ENCODE measurements around the gene CACNG6. TPM values are rescaled to one million over a fixed set of nuclear protein-coding genes. Genes with fewer than 3 reads are reported as not detected.
"Not testable (repeated sequence)": the region's sequence is repeated elsewhere in the genome, so short reads cannot be mapped to it uniquely, and the experiment has no call there.

CACNG6 gene
- 1 to 10 TPM in 2 of 4 donors, under 1 TPM in 2; 0.79 to 1.4 (median 1.1) TPM for polyA plus RNA-seq (ENCODE audit: insufficient read length in 4 of 4)

- no peak for DNase-seq (ENCODE audit: low read depth in 4 of 4, low spot score in 2 of 4)
Observed at GRCh38 chr19:53991224-53992113, at the start of gene CACNG6. TSS of gene CACNG6 (plus strand) at chr19:53991637. CDS start at chr19:53992878, 1,241 bp downstream.

- no peak for DNase-seq (ENCODE audit: low read depth in 4 of 4, low spot score in 2 of 4)
Observed at GRCh38 chr19:53942001-53942786, 49.2 kb upstream of the CACNG6 start.

- DNase-seq (ENCODE audit: low read depth in 4 of 4, low spot score in 2 of 4), result no peak
Observed at GRCh38 chr19:53944416-53944815, 47.0 kb upstream of the CACNG6 start.

GRCh38 chr19:53944933-53945332 is 46.5 kb upstream of the CACNG6 start:
- no peak for DNase-seq (ENCODE audit: low read depth in 4 of 4, low spot score in 2 of 4)

GRCh38 chr19:53945441-53945840 is 46.0 kb upstream of the CACNG6 start:
- DNase-seq (ENCODE audit: low read depth in 4 of 4, low spot score in 2 of 4), result no peak

GRCh38 chr19:53945998-53946397 is 45.4 kb upstream of the CACNG6 start:
- DNase-seq (ENCODE audit: low read depth in 4 of 4, low spot score in 2 of 4), result no peak

GRCh38 chr19:53947624-53948023 is 43.8 kb upstream of the CACNG6 start:
- no peak for DNase-seq (ENCODE audit: low read depth in 4 of 4, low spot score in 2 of 4)

- DNase-seq (ENCODE audit: low read depth in 4 of 4, low spot score in 2 of 4), result not testable (repeated sequence)
Observed at GRCh38 chr19:53948611-53949010, 42.8 kb upstream of the CACNG6 start.

GRCh38 chr19:53951436-53951835 is 40.0 kb upstream of the CACNG6 start:
- DNase-seq (ENCODE audit: low read depth in 4 of 4, low spot score in 2 of 4), result no peak

GRCh38 chr19:53951947-53952346 is 39.5 kb upstream of the CACNG6 start:
- no peak for DNase-seq (ENCODE audit: low read depth in 4 of 4, low spot score in 2 of 4)

GRCh38 chr19:53953383-53953782 is 38.1 kb upstream of the CACNG6 start:
- no peak for DNase-seq (ENCODE audit: low read depth in 4 of 4, low spot score in 2 of 4)

GRCh38 chr19:53957448-53958167 is 33.8 kb upstream of the CACNG6 start:
- DNase-seq (ENCODE audit: low read depth in 4 of 4, low spot score in 2 of 4), result no peak

GRCh38 chr19:53958168-53958571 is 33.3 kb upstream of the CACNG6 start:
- no peak for DNase-seq (ENCODE audit: low read depth in 4 of 4, low spot score in 2 of 4)

- DNase-seq (ENCODE audit: low read depth in 4 of 4, low spot score in 2 of 4), result no peak
Observed at GRCh38 chr19:53958823-53959757, 32.3 kb upstream of the CACNG6 start.

GRCh38 chr19:53960187-53960586 is 31.2 kb upstream of the CACNG6 start:
- DNase-seq (ENCODE audit: low read depth in 4 of 4, low spot score in 2 of 4), result no peak

- no peak for DNase-seq (ENCODE audit: low read depth in 4 of 4, low spot score in 2 of 4)
Observed at GRCh38 chr19:53960886-53961285, 30.6 kb upstream of the CACNG6 start.

- DNase-seq (ENCODE audit: low read depth in 4 of 4, low spot score in 2 of 4), result no peak
Observed at GRCh38 chr19:53961523-53962356, 29.7 kb upstream of the CACNG6 start.

GRCh38 chr19:53962887-53963431 is 28.5 kb upstream of the CACNG6 start, which contains the start of gene CACNG8:
TSS of gene CACNG8 (plus strand) at chr19:53962937.
- DNase-seq (ENCODE audit: low read depth in 4 of 4, low spot score in 2 of 4), result no peak

Measured in left renal cortex interstitium (tissue), 4 donors.